Vagina (tissue), 2 donors: Measurements from ENCODE around the gene PEX5L. TPM values are rescaled to one million over a fixed set of nuclear protein-coding genes. Genes with fewer than 3 reads are reported as not detected.
"Not testable (repeated sequence)": the region's sequence is repeated elsewhere in the genome, so short reads cannot be mapped to it uniquely, and the experiment has no call there.

ENCODE experiments used
- DNase-seq, 2 donors: peaks; one replicate each; pipeline ENCODE4 v3.0.0-alpha.2; 2017; ENCODE audit errors: extremely low spot score in 2 of 2
- H3K27ac ChIP-seq: fragments of 200-600 bp; sonication (generic); one replicate; pipeline ENCODE4 v1.5.1; 2019
- H3K27me3 ChIP-seq: fragments of 200-600 bp; sonication (generic); one replicate; pipeline ENCODE4 v1.5.1; 2019
- H3K36me3 ChIP-seq, 2 donors: fragments of 200-600 bp; sonication (generic); one replicate each; pipeline ENCODE4 v1.5.1; 2017 to 2019
- H3K4me1 ChIP-seq: fragments of 200-600 bp; sonication (generic); one replicate; pipeline ENCODE4 v1.5.1; 2019
- H3K4me3 ChIP-seq, 2 donors: fragments of 200-600 bp; sonication (generic); 1 replicate in 1 of 2; 2 replicates in 1 of 2; pipeline ENCODE4 v1.5.1; 2016 to 2019
- H3K9me3 ChIP-seq: fragments of 200-600 bp; sonication (generic); one replicate; pipeline ENCODE4 v1.5.1; 2019
- CTCF ChIP-seq, 3 experiments: fragments of 450-650 bp in 2 of 3; fragments of 200-600 bp in 1 of 3; sonication (generic) in 1 of 3; IDR thresholded peaks; one replicate each; pipeline ENCODE4 v1.5.1; 2017 to 2019; ENCODE audit warnings: antibody characterized with exemption in 3 of 3, mild to moderate bottlenecking in 2 of 3, moderate library complexity in 2 of 3
- POLR2A ChIP-seq, 2 donors: fragments of 450-650 bp; IDR thresholded peaks; one replicate each; pipeline ENCODE4 v1.6.1; 2017; ENCODE audit warnings: antibody characterized with exemption in 2 of 2, mild to moderate bottlenecking in 2 of 2, moderate library complexity in 2 of 2
- POLR2AphosphoS5 ChIP-seq, 2 donors: sonication (generic); formaldehyde crosslinking; IDR thresholded peaks; one replicate each; pipeline ENCODE4 v1.9.0; 2017; ENCODE audit warnings: antibody characterized with exemption in 2 of 2, mild to moderate bottlenecking in 2 of 2, low read depth in 1 of 2; ENCODE audit not compliant: insufficient read depth in 1 of 2
- intact Hi-C: fragments of 100-400 bp; cut with DNase I; formaldehyde crosslinking; loops from one replicate; pipeline ENCODE4 v1.15.1; 2023
- total RNA-seq: library from RNA; depleted of rRNA; stranded (reverse); fragments of >200 nt; gene quantifications from one replicate; pipeline ENCODE4 v1.2.3, GENCODE V29; 2016

The PEX5L gene
- total RNA-seq, 1 donor from 2014 or later, result not detected

- no peaks in the 10 kb centered on the region for H3K4me1 ChIP-seq
- H3K27ac ChIP-seq, result no peak overlapping the region
- intact Hi-C loops, result loop anchor here (10.0 kb wide), 1 partner anchor 1089 kb away; no protein-coding TSS in a partner anchor
- no peaks in the 10 kb centered on the region for H3K27me3 ChIP-seq
- TF ChIP-seq POLR2A (IDR thresholded peaks at IDR 0.05) (no peak), POLR2AphosphoS5 (IDR thresholded peaks at IDR 0.05; ENCODE audit: insufficient read depth in 1 of 2, low read depth in 1 of 2) (no peak), CTCF (IDR thresholded peaks at IDR 0.05) (no peak)
- no peak overlapping the region for H3K4me3 ChIP-seq
- no peaks in the 10 kb centered on the region for H3K9me3 ChIP-seq
- DNase-seq, result no peak
- no peaks in the 10 kb centered on the region for H3K36me3 ChIP-seq
These were observed 27.0 kb upstream of the PEX5L start for GRCh38 chr3:180063783-180064182.

GRCh38 chr3:180062771-180063170 lies 26.0 kb upstream of the PEX5L start:
- Histone ChIP-seq H3K4me1 (no peaks in the 10 kb centered on the region), H3K9me3 (no peaks in the 10 kb centered on the region), H3K27ac (no peak overlapping the region), H3K4me3 (no peak overlapping the region), H3K27me3 (no peaks in the 10 kb centered on the region), H3K36me3 (no peaks in the 10 kb centered on the region)
- intact Hi-C loops, result loop anchor here (10.0 kb wide), 1 partner anchor 1088 kb away; no protein-coding TSS in a partner anchor
- no peak for TF ChIP-seq CTCF (IDR thresholded peaks at IDR 0.05)
- TF ChIP-seq POLR2A (IDR thresholded peaks at IDR 0.05), result no peak
- no peak for TF ChIP-seq POLR2AphosphoS5 (IDR thresholded peaks at IDR 0.05; ENCODE audit: insufficient read depth in 1 of 2, low read depth in 1 of 2)
- no peak for DNase-seq

GRCh38 chr3:180059356-180059755 lies 22.6 kb upstream of the PEX5L start:
- Histone ChIP-seq H3K4me1 (no peaks in the 10 kb centered on the region), H3K36me3 (no peaks in the 10 kb centered on the region), H3K27me3 (no peaks in the 10 kb centered on the region), H3K4me3 (no peak overlapping the region), H3K9me3 (no peaks in the 10 kb centered on the region), H3K27ac (no peak overlapping the region)
- intact Hi-C loops, result no loop called here
- TF ChIP-seq POLR2A (IDR thresholded peaks at IDR 0.05) (no peak), POLR2AphosphoS5 (IDR thresholded peaks at IDR 0.05; ENCODE audit: insufficient read depth in 1 of 2, low read depth in 1 of 2) (no peak), CTCF (IDR thresholded peaks at IDR 0.05) (no peak)
- no peak for DNase-seq

GRCh38 chr3:180058238-180058637 lies 21.5 kb upstream of the PEX5L start:
- no peaks in the 10 kb centered on the region for H3K36me3 ChIP-seq
- no peaks in the 10 kb centered on the region for H3K27me3 ChIP-seq
- no peak overlapping the region for H3K4me3 ChIP-seq
- DNase-seq, result no peak
- intact Hi-C loops, result no loop called here
- no peaks in the 10 kb centered on the region for H3K9me3 ChIP-seq
- H3K4me1 ChIP-seq, result no peaks in the 10 kb centered on the region
- TF ChIP-seq POLR2AphosphoS5 (IDR thresholded peaks at IDR 0.05; ENCODE audit: insufficient read depth in 1 of 2, low read depth in 1 of 2) (no peak), POLR2A (IDR thresholded peaks at IDR 0.05) (no peak), CTCF (IDR thresholded peaks at IDR 0.05) (no peak)
- no peak overlapping the region for H3K27ac ChIP-seq

GRCh38 chr3:180055656-180056055 lies 18.9 kb upstream of the PEX5L start:
- intact Hi-C loops, H3K36me3 ChIP-seq, H3K4me3 ChIP-seq, H3K4me1 ChIP-seq, H3K9me3 ChIP-seq, H3K27me3 ChIP-seq, DNase-seq, H3K27ac ChIP-seq: not testable (repeated sequence)

GRCh38 chr3:180049391-180049790 lies 12.7 kb upstream of the PEX5L start:
- H3K27ac ChIP-seq, result no peak overlapping the region
- H3K4me1 ChIP-seq, result no peaks in the 10 kb centered on the region
- H3K27me3 ChIP-seq, result no peaks in the 10 kb centered on the region
- DNase-seq, result no peak
- no peak overlapping the region for H3K4me3 ChIP-seq
- intact Hi-C loops, result no loop called here
- no peaks in the 10 kb centered on the region for H3K9me3 ChIP-seq
- TF ChIP-seq CTCF (IDR thresholded peaks at IDR 0.05) (no peak), POLR2AphosphoS5 (IDR thresholded peaks at IDR 0.05; ENCODE audit: insufficient read depth in 1 of 2, low read depth in 1 of 2) (no peak), POLR2A (IDR thresholded peaks at IDR 0.05) (no peak)
- H3K36me3 ChIP-seq, result no peaks in the 10 kb centered on the region
